ENCODE results near the gene RFT1.
A peak's percentile ranks its signal among the peaks of the same experiment; 100 is the strongest.
"Not testable (repeated sequence)": the region's sequence is repeated elsewhere in the genome, so short reads cannot be mapped to it uniquely, and the experiment has no call there.

Gene RFT1

GRCh38 chr3:53065841-53066480, 64.3 kb downstream of the RFT1 start:
- DNase-seq: no peak

GRCh38 chr3:53062905-53063304, 67.3 kb downstream of the RFT1 start:
- DNase-seq: no peak

GRCh38 chr3:53056442-53056841, 73.8 kb downstream of the RFT1 start:
- no peak for DNase-seq

GRCh38 chr3:53054233-53054632, 76.0 kb downstream of the RFT1 start:
- not testable (repeated sequence) for DNase-seq

- DNase-seq: no peak
Measured at GRCh38 chr3:53051929-53052328, 78.3 kb downstream of the RFT1 start.

- no peak for DNase-seq
Measured at GRCh38 chr3:53049987-53050386, 80.2 kb downstream of the RFT1 start.

GRCh38 chr3:53046171-53047170, 83.8 kb downstream of the RFT1 start:
- DNase-seq: no peak

- peak in 1 of 2 experiments; percentile 4 for DNase-seq
Measured at GRCh38 chr3:53045518-53046170, 84.6 kb downstream of the RFT1 start, which contains the start of gene SFMBT1. Gene SFMBT1, minus strand, starts transcription at chr3:53046073. Its CDS starts 76,945 bp downstream, at chr3:52969128.

GRCh38 chr3:53044711-53045517, 85.3 kb downstream of the RFT1 start:
- no peak for DNase-seq

GRCh38 chr3:53044371-53044710, 85.9 kb downstream of the RFT1 start:
- DNase-seq: no peak

GRCh38 chr3:53043738-53044137, 86.5 kb downstream of the RFT1 start:
- no peak for DNase-seq

- no peak for DNase-seq
Measured at GRCh38 chr3:53042651-53043050, 87.6 kb downstream of the RFT1 start.

GRCh38 chr3:53040351-53040820, 89.8 kb downstream of the RFT1 start:
- DNase-seq: no peak

GRCh38 chr3:53039376-53039752, 90.9 kb downstream of the RFT1 start:
- DNase-seq: no peak

- DNase-seq: no peak
Measured at GRCh38 chr3:53038679-53039375, 91.4 kb downstream of the RFT1 start.

All from cerebellar nuclear complex (tissue), 1 donor.